ENCODE data around the gene GRIA2.

Gene GRIA2

GRCh38 chr4:157315968-157316367 is 95.4 kb downstream of the GRIA2 start:
- Histone ChIP-seq H3K27me3 (no peaks in the 10 kb centered on the region), H3K9me3 (replicated peaks in 1 of 11) (no peaks in the 10 kb centered on the region), H3K27ac (no peak overlapping the region), H4K20me1 (no peaks in the 10 kb centered on the region), H3K9ac (no peak overlapping the region), H3K4me3 (no peak overlapping the region), H3K4me1 (no peaks in the 10 kb centered on the region), H3K4me2 (no peak overlapping the region), H3K36me3 (no peaks in the 10 kb centered on the region)
- no peak for TF ChIP-seq Cebpa-rat (IDR thresholded peaks at IDR 0.05)

- Histone ChIP-seq H3K4me3 (no peak overlapping the region), H3K9me3 (replicated peaks in 1 of 11) (no peaks in the 10 kb centered on the region), H3K9ac (no peak overlapping the region), H3K27me3 (no peaks in the 10 kb centered on the region), H3K4me1 (no peaks in the 10 kb centered on the region), H3K4me2 (no peak overlapping the region), H4K20me1 (no peaks in the 10 kb centered on the region), H3K36me3 (no peaks in the 10 kb centered on the region), H3K27ac (no peak overlapping the region)
- no peak for TF ChIP-seq Cebpa-rat (IDR thresholded peaks at IDR 0.05)
These were observed 99.6 kb downstream of the GRIA2 start for GRCh38 chr4:157320092-157320491.

GRCh38 chr4:157327666-157328065 is 107.1 kb downstream of the GRIA2 start:
- no peaks in the 10 kb centered on the region for H3K27me3 ChIP-seq
- TF ChIP-seq Cebpa-rat (IDR thresholded peaks at IDR 0.05) = no peak
- H4K20me1 ChIP-seq = no peaks in the 10 kb centered on the region
- no peak overlapping the region for H3K4me3 ChIP-seq
- H3K4me2 ChIP-seq = no peak overlapping the region
- H3K27ac ChIP-seq = no peak overlapping the region
- H3K4me1 ChIP-seq = no peaks in the 10 kb centered on the region
- no peak overlapping the region for H3K9ac ChIP-seq
- no peaks in the 10 kb centered on the region for H3K36me3 ChIP-seq
- no peaks in the 10 kb centered on the region for H3K9me3 ChIP-seq (replicated peaks in 1 of 11)

- no peak for TF ChIP-seq Cebpa-rat (IDR thresholded peaks at IDR 0.05)
- no peaks in the 10 kb centered on the region for H4K20me1 ChIP-seq
- no peak overlapping the region for H3K4me3 ChIP-seq
- H3K4me2 ChIP-seq = no peak overlapping the region
- no peaks in the 10 kb centered on the region for H3K36me3 ChIP-seq
- H3K27ac ChIP-seq = no peak overlapping the region
- no peaks in the 10 kb centered on the region for H3K4me1 ChIP-seq
- no peaks in the 10 kb centered on the region for H3K9me3 ChIP-seq (replicated peaks in 1 of 11)
- H3K9ac ChIP-seq = no peak overlapping the region
- no peaks in the 10 kb centered on the region for H3K27me3 ChIP-seq
These were observed 137.4 kb downstream of the GRIA2 start for GRCh38 chr4:157357887-157358286.

GRCh38 chr4:157358439-157358838 is 137.9 kb downstream of the GRIA2 start:
- Histone ChIP-seq H3K9ac (no peak overlapping the region), H4K20me1 (no peaks in the 10 kb centered on the region), H3K27me3 (no peaks in the 10 kb centered on the region), H3K4me2 (no peak overlapping the region), H3K36me3 (no peaks in the 10 kb centered on the region), H3K4me3 (no peak overlapping the region), H3K27ac (no peak overlapping the region), H3K9me3 (replicated peaks in 1 of 11) (no peaks in the 10 kb centered on the region), H3K4me1 (no peaks in the 10 kb centered on the region)
- TF ChIP-seq Cebpa-rat (IDR thresholded peaks at IDR 0.05) = no peak

- H3K9ac ChIP-seq = no peak overlapping the region
- no peak overlapping the region for H3K4me3 ChIP-seq
- no peak overlapping the region for H3K27ac ChIP-seq
- H3K27me3 ChIP-seq = no peaks in the 10 kb centered on the region
- H3K4me1 ChIP-seq = no peaks in the 10 kb centered on the region
- no peaks in the 10 kb centered on the region for H4K20me1 ChIP-seq
- H3K4me2 ChIP-seq = no peak overlapping the region
- H3K9me3 ChIP-seq (replicated peaks in 1 of 11) = no peaks in the 10 kb centered on the region
- no peaks in the 10 kb centered on the region for H3K36me3 ChIP-seq
- no peak for TF ChIP-seq Cebpa-rat (IDR thresholded peaks at IDR 0.05)
These were observed 138.3 kb downstream of the GRIA2 start for GRCh38 chr4:157358851-157359250.

GRCh38 chr4:157363360-157363759 is 142.8 kb downstream of the GRIA2 start:
- H3K36me3 ChIP-seq = no peaks in the 10 kb centered on the region
- no peaks in the 10 kb centered on the region for H4K20me1 ChIP-seq
- no peaks in the 10 kb centered on the region for H3K9me3 ChIP-seq (replicated peaks in 1 of 11)
- no peaks in the 10 kb centered on the region for H3K4me1 ChIP-seq
- H3K27me3 ChIP-seq = no peaks in the 10 kb centered on the region
- no peak overlapping the region for H3K9ac ChIP-seq
- no peak overlapping the region for H3K4me3 ChIP-seq
- no peak overlapping the region for H3K4me2 ChIP-seq
- no peak for TF ChIP-seq Cebpa-rat (IDR thresholded peaks at IDR 0.05)
- H3K27ac ChIP-seq = no peak overlapping the region

- Histone ChIP-seq H3K27ac (no peak overlapping the region), H4K20me1 (no peaks in the 10 kb centered on the region)
These were observed 151.6 kb downstream of the GRIA2 start for GRCh38 chr4:157372154-157372553.

GRCh38 chr4:157372567-157372966 is 152.0 kb downstream of the GRIA2 start:
- Histone ChIP-seq H3K36me3 (no peaks in the 10 kb centered on the region), H3K9me3 (replicated peaks in 1 of 11) (no peaks in the 10 kb centered on the region), H4K20me1 (no peaks in the 10 kb centered on the region), H3K4me2 (no peak overlapping the region), H3K4me1 (no peaks in the 10 kb centered on the region), H3K27ac (no peak overlapping the region), H3K27me3 (no peaks in the 10 kb centered on the region), H3K9ac (no peak overlapping the region), H3K4me3 (no peak overlapping the region)
- no peak for TF ChIP-seq Cebpa-rat (IDR thresholded peaks at IDR 0.05)

More at GRCh38 chr4:157372154-157372553, 151.6 kb downstream of the GRIA2 start:
- Histone ChIP-seq H3K4me2 (no peak overlapping the region), H3K9ac (no peak overlapping the region), H3K4me3 (no peak overlapping the region), H3K36me3 (no peaks in the 10 kb centered on the region), H3K27me3 (no peaks in the 10 kb centered on the region), H3K4me1 (no peaks in the 10 kb centered on the region), H3K9me3 (replicated peaks in 1 of 11) (no peaks in the 10 kb centered on the region)
- no peak for TF ChIP-seq Cebpa-rat (IDR thresholded peaks at IDR 0.05)

- H3K27ac ChIP-seq = no peak overlapping the region
- no peaks in the 10 kb centered on the region for H4K20me1 ChIP-seq
- TF ChIP-seq Cebpa-rat (IDR thresholded peaks at IDR 0.05) = no peak
- no peaks in the 10 kb centered on the region for H3K9me3 ChIP-seq (replicated peaks in 1 of 11)
- no peaks in the 10 kb centered on the region for H3K36me3 ChIP-seq
- no peak overlapping the region for H3K4me2 ChIP-seq
- H3K27me3 ChIP-seq = no peaks in the 10 kb centered on the region
- H3K4me3 ChIP-seq = no peak overlapping the region
- no peaks in the 10 kb centered on the region for H3K4me1 ChIP-seq
- H3K9ac ChIP-seq = no peak overlapping the region
These were observed 169.2 kb downstream of the GRIA2 start for GRCh38 chr4:157389741-157390140.

- no peaks in the 10 kb centered on the region for H4K20me1 ChIP-seq
- H3K4me2 ChIP-seq = no peak overlapping the region
- H3K9ac ChIP-seq = no peak overlapping the region
- H3K4me3 ChIP-seq = no peak overlapping the region
- H3K9me3 ChIP-seq (replicated peaks in 1 of 11) = no peaks in the 10 kb centered on the region
- no peaks in the 10 kb centered on the region for H3K36me3 ChIP-seq
- no peaks in the 10 kb centered on the region for H3K4me1 ChIP-seq
- H3K27ac ChIP-seq = no peak overlapping the region
- no peaks in the 10 kb centered on the region for H3K27me3 ChIP-seq
- no peak for TF ChIP-seq Cebpa-rat (IDR thresholded peaks at IDR 0.05)
These were observed 184.5 kb downstream of the GRIA2 start for GRCh38 chr4:157405070-157405469.
